ENCODE data around the gene DNAJC30.

DNA sequence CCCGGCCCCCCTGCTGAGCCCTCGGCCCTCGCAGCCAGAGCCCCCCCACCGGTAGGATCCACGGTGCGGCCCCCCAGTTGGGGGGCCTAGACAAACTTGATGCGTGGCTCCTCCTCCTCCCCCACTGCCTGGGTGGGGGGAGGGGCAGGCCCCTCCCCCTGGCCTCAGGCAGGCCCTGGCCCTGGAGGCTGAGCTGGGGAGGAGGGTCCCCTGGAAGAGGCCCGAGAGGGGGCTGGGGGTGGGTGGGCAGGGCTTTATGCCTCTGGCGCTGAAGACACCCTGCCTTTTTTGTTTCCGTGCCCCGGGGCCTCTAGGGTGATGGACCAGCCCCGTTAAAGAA, 12.0 kb downstream of the DNAJC30 start:
- TF ChIP-seq, protein P1, sequence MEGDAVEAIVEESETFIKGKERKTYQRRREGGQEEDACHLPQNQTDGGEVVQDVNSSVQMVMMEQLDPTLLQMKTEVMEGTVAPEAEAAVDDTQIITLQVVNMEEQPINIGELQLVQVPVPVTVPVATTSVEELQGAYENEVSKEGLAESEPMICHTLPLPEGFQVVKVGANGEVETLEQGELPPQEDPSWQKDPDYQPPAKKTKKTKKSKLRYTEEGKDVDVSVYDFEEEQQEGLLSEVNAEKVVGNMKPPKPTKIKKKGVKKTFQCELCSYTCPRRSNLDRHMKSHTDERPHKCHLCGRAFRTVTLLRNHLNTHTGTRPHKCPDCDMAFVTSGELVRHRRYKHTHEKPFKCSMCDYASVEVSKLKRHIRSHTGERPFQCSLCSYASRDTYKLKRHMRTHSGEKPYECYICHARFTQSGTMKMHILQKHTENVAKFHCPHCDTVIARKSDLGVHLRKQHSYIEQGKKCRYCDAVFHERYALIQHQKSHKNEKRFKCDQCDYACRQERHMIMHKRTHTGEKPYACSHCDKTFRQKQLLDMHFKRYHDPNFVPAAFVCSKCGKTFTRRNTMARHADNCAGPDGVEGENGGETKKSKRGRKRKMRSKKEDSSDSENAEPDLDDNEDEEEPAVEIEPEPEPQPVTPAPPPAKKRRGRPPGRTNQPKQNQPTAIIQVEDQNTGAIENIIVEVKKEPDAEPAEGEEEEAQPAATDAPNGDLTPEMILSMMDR (IDR thresholded peaks at IDR 0.05): no peak
- no peak for TF ChIP-seq POLR2A (IDR thresholded peaks at IDR 0.05)
